Calu3 (cell line): Measurements from ENCODE around the gene ANXA9. TPM values are rescaled to one million over a fixed set of nuclear protein-coding genes. Genes with fewer than 3 reads are reported as not detected.

Experiments
- BruUV-seq: library from RNA; stranded (reverse); fragments of 400-500 nt; replicated peaks from 2 replicates; lab custom pipeline; 2021; lab: Mats Ljungman, UMichigan
- CTCF ChIA-PET: fragments of 300-600 bp; sonication (Branson Sonifier 250); formaldehyde crosslinking; loops from one replicate; lab custom pipeline; 2022; ENCODE audit warnings: antibody characterized with exemption; lab: Charles Lee
- DNase-seq: peaks from one replicate; pipeline ENCODE4 v3.0.0; 2022
- H3K27ac Mint-ChIP-seq: one replicate; pipeline ENCODE4 v1.8.0; 2022; ENCODE audit warnings: mixed read lengths; ENCODE audit not compliant: unreplicated experiment
- H3K27me3 Mint-ChIP-seq: one replicate; pipeline ENCODE4 v1.8.0; 2022; ENCODE audit warnings: mixed read lengths; ENCODE audit not compliant: unreplicated experiment
- H3K36me3 Mint-ChIP-seq: one replicate; pipeline ENCODE4 v1.8.0; 2022; ENCODE audit warnings: mild to moderate bottlenecking, moderate library complexity, mixed read lengths; ENCODE audit not compliant: insufficient read depth, unreplicated experiment
- H3K4me1 Mint-ChIP-seq: one replicate; pipeline ENCODE4 v1.8.0; 2022; ENCODE audit warnings: mild to moderate bottlenecking, low read depth, mixed read lengths; ENCODE audit not compliant: unreplicated experiment
- H3K4me3 Mint-ChIP-seq: one replicate; pipeline ENCODE4 v1.8.0; 2022; ENCODE audit warnings: mild to moderate bottlenecking, low read depth, moderate library complexity, mixed read lengths; ENCODE audit not compliant: unreplicated experiment
- H3K9me3 Mint-ChIP-seq: one replicate; pipeline ENCODE4 v1.8.0; 2022; ENCODE audit warnings: low read depth, mixed read lengths; ENCODE audit not compliant: unreplicated experiment
- intact Hi-C: fragments of 100-400 bp; cut with micrococcal nuclease; formaldehyde crosslinking; loops from one replicate; pipeline ENCODE4 v1.10.0; 2022; ENCODE audit not compliant: unreplicated experiment
- total RNA-seq: library from RNA; stranded (reverse); gene quantifications from 2 replicates; pipeline ENCODE4 v1.2.3, GENCODE V29; 2022
- TF ChIP-seq, protein P1 (sequence below): fragments of 200-600 bp; IDR thresholded peaks from one replicate; pipeline ENCODE4 v1.8.0; 2022; ENCODE audit warnings: antibody characterized with exemption; ENCODE audit not compliant: unreplicated experiment

The ANXA9 gene
- total RNA-seq, 1 experiment from 2014 or later: 15.4 TPM

- H3K9me3 Mint-ChIP-seq: no peaks in the 10 kb centered on the region
- CTCF ChIA-PET: interaction anchor here (1.0 to 1.4 kb wide), 2 partner anchors 30 to 151 kb away, joined by 3 to 4 read pairs; partner anchors contain the start of gene MINDY1
- H3K36me3 Mint-ChIP-seq: peaks cover 43% of the 10 kb centered on the region
- BruUV-seq: no TSS peak
- no peaks in the 10 kb centered on the region for H3K27me3 Mint-ChIP-seq
- intact Hi-C loops: loop anchor here (5.0 kb wide), 1 partner anchor 414 kb away; no protein-coding TSS in a partner anchor
- peaks cover 45% of the 10 kb centered on the region for H3K4me1 Mint-ChIP-seq
- DNase-seq: no peak
- TF ChIP-seq, protein P1, sequence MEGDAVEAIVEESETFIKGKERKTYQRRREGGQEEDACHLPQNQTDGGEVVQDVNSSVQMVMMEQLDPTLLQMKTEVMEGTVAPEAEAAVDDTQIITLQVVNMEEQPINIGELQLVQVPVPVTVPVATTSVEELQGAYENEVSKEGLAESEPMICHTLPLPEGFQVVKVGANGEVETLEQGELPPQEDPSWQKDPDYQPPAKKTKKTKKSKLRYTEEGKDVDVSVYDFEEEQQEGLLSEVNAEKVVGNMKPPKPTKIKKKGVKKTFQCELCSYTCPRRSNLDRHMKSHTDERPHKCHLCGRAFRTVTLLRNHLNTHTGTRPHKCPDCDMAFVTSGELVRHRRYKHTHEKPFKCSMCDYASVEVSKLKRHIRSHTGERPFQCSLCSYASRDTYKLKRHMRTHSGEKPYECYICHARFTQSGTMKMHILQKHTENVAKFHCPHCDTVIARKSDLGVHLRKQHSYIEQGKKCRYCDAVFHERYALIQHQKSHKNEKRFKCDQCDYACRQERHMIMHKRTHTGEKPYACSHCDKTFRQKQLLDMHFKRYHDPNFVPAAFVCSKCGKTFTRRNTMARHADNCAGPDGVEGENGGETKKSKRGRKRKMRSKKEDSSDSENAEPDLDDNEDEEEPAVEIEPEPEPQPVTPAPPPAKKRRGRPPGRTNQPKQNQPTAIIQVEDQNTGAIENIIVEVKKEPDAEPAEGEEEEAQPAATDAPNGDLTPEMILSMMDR: no peak
- H3K4me3 Mint-ChIP-seq: peak overlapping the region; percentile 27
- peak overlapping the region; percentile 85 for H3K27ac Mint-ChIP-seq
Observed at GRCh38 chr1:150976401-150976821, 5.7 kb upstream of the ANXA9 start.

GRCh38 chr1:150976879-150977694 lies 5.0 kb upstream of the ANXA9 start:
- Mint-ChIP-seq H3K36me3 (peaks cover 43% of the 10 kb centered on the region), H3K27me3 (no peaks in the 10 kb centered on the region), H3K27ac (peak overlapping the region; percentile 85), H3K4me1 (peaks cover 45% of the 10 kb centered on the region), H3K9me3 (no peaks in the 10 kb centered on the region), H3K4me3 (peak overlapping the region; percentile 27)
- TF ChIP-seq, protein P1: no peak
- CTCF ChIA-PET: interaction anchor here (1.4 kb wide), 1 partner anchor 30 kb away, joined by 4 read pairs; the partner anchor contains the start of gene MINDY1
- no TSS peak for BruUV-seq
- peak; percentile 95 for DNase-seq
- intact Hi-C loops: loop anchor here (5.0 kb wide), 1 partner anchor 415 kb away; no protein-coding TSS in a partner anchor

- BruUV-seq: no TSS peak
- TF ChIP-seq, protein P1: peak; percentile 100
- no peaks in the 10 kb centered on the region for H3K27me3 Mint-ChIP-seq
- CTCF ChIA-PET: interaction anchor here (0.5 kb wide), 1 partner anchor 64 kb away, joined by 3 read pairs; no protein-coding TSS in a partner anchor
- intact Hi-C loops: loop anchor here (1.0 to 5.0 kb wide), 2 partner anchors 17 to 417 kb away; no protein-coding TSS in a partner anchor
- no peak overlapping the region for H3K4me3 Mint-ChIP-seq
- no peaks in the 10 kb centered on the region for H3K9me3 Mint-ChIP-seq
- no peak overlapping the region for H3K27ac Mint-ChIP-seq
- DNase-seq: peak; percentile 93
- peaks cover 54% of the 10 kb centered on the region for H3K4me1 Mint-ChIP-seq
- H3K36me3 Mint-ChIP-seq: peaks cover 23% of the 10 kb centered on the region
Observed at GRCh38 chr1:150979092-150980056, 2.7 kb upstream of the ANXA9 start.
